HG03095 (cell line): ENCODE measurements around the gene ANKH.
"Not testable (repeated sequence)": the region's sequence is repeated elsewhere in the genome, so short reads cannot be mapped to it uniquely, and the experiment has no call there.

ENCODE experiments used
- ATAC-seq: cut with Tn5 transposase; IDR thresholded peaks from one replicate; pipeline ENCODE4 v1.9.1; 2021; ENCODE audit warnings: moderate library complexity; ENCODE audit not compliant: unreplicated experiment

ANKH gene

GRCh38 chr5:14859150-14859549 is 12.4 kb downstream of the ANKH start:
- ATAC-seq = no peak

GRCh38 chr5:14855366-14855765 is 16.2 kb downstream of the ANKH start:
- ATAC-seq = no peak

- ATAC-seq = no peak
Measured at GRCh38 chr5:14854799-14855198, 16.8 kb downstream of the ANKH start.

GRCh38 chr5:14853685-14854084 is 17.9 kb downstream of the ANKH start:
- no peak for ATAC-seq

GRCh38 chr5:14852779-14853178 is 18.8 kb downstream of the ANKH start:
- ATAC-seq = no peak

GRCh38 chr5:14851999-14852526 is 19.5 kb downstream of the ANKH start:
- no peak for ATAC-seq

GRCh38 chr5:14851597-14851996 is 20.0 kb downstream of the ANKH start:
- no peak for ATAC-seq

- no peak for ATAC-seq
Measured at GRCh38 chr5:14851050-14851419, 20.5 kb downstream of the ANKH start.

GRCh38 chr5:14850419-14851049 is 21.0 kb downstream of the ANKH start:
- no peak for ATAC-seq

- ATAC-seq = no peak
Measured at GRCh38 chr5:14849516-14850294, 21.9 kb downstream of the ANKH start.

- ATAC-seq = not testable (repeated sequence)
Measured at GRCh38 chr5:14848942-14849341, 22.6 kb downstream of the ANKH start.

GRCh38 chr5:14848385-14848784 is 23.2 kb downstream of the ANKH start:
- no peak for ATAC-seq

- no peak for ATAC-seq
Measured at GRCh38 chr5:14847471-14847870, 24.1 kb downstream of the ANKH start.

GRCh38 chr5:14842117-14842516 is 29.5 kb downstream of the ANKH start:
- no peak for ATAC-seq

GRCh38 chr5:14840624-14841023 is 31.0 kb downstream of the ANKH start:
- no peak for ATAC-seq

- ATAC-seq = no peak
Measured at GRCh38 chr5:14838396-14839319, 32.9 kb downstream of the ANKH start.

GRCh38 chr5:14837423-14838122 is 34.0 kb downstream of the ANKH start:
- ATAC-seq = not testable (repeated sequence)

- ATAC-seq = no peak
Measured at GRCh38 chr5:14834584-14835550, 36.7 kb downstream of the ANKH start.

- ATAC-seq = no peak
Measured at GRCh38 chr5:14834062-14834461, 37.5 kb downstream of the ANKH start.

- no peak for ATAC-seq
Measured at GRCh38 chr5:14831006-14831338, 40.6 kb downstream of the ANKH start.
